HepG2 (cell line): ENCODE results near the gene IMPDH1. TPM values are rescaled to one million over a fixed set of nuclear protein-coding genes. Genes with fewer than 3 reads are reported as not detected.
A peak's percentile ranks its signal among the peaks of the same experiment; 100 is the strongest.

Experiments used
- ATAC-seq: fragments of 200-7000 bp; cut with Tn5 transposase; 3 replicates; pipeline ENCODE4 v1.9.1; 2020; ENCODE audit warnings: mild to moderate bottlenecking, moderate library complexity
- BruUV-seq: library from RNA; stranded (reverse); fragments of 400-500 nt; replicated peaks from 2 replicates; lab custom pipeline; 2021; lab: Mats Ljungman, UMichigan
- CTCF ChIA-PET: fragments of 300-600 bp; formaldehyde crosslinking; extraction: SDS; loops from one replicate; lab custom pipeline; 2021; ENCODE audit warnings: low total read pairs, inconsistent platforms, low intra/inter-chr PET ratio; lab: Yijun Ruan, JAX
- POLR2A ChIA-PET: fragments of 350-600 bp; sonication (Branson Sonifier 250); formaldehyde crosslinking; loops from one replicate; lab custom pipeline; 2020; ENCODE audit warnings: antibody characterized with exemption, inconsistent platforms; lab: Yijun Ruan, JAX
- DNase-seq: peaks from one replicate; pipeline ENCODE4 v3.0.0-alpha.2; 2015; ENCODE audit warnings: low spot score
- FAIRE-seq: peaks from 3 replicates; lab custom pipeline; 2011; peaks lifted over from hg19 to GRCh38; lab: Jason Lieb, UNC
- H2AFZ ChIP-seq: one replicate; pipeline ENCODE4 v1.6.1; 2011; ENCODE audit warnings: low read length, inconsistent platforms
- H3K27ac ChIP-seq: fragments of 300-600 bp; 3 replicates; pipeline ENCODE4 v1.8.0; 2011; ENCODE audit warnings: mixed run types, mild to moderate bottlenecking, mixed read lengths, low read length, inconsistent platforms; ENCODE audit not compliant: insufficient read depth; ENCODE audit errors: extremely low read length
- H3K27me3 ChIP-seq, 2 experiments: fragments of 200-600 bp in 1 of 2; 2 replicates in 1 of 2; 3 replicates in 1 of 2; pipeline versions ENCODE4 v1.6.0 to v1.8.0; 2011; ENCODE audit warnings: low read length in 2 of 2, mild to moderate bottlenecking in 2 of 2, moderate library complexity in 2 of 2, inconsistent platforms in 1 of 2; ENCODE audit not compliant: insufficient read depth in 2 of 2, control insufficient read depth in 1 of 2
- H3K36me3 ChIP-seq, 2 experiments: fragments of 200-600 bp in 1 of 2; replicated peaks in 1 of 2; 2 replicates in 1 of 2; 3 replicates in 1 of 2; pipeline versions ENCODE4 v1.5.1 to v1.8.0; 2011; ENCODE audit warnings: low read length in 2 of 2, inconsistent platforms in 1 of 2; ENCODE audit not compliant: insufficient read depth in 2 of 2, control insufficient read depth in 1 of 2
- H3K4me1 ChIP-seq: 2 replicates; pipeline ENCODE4 v1.5.1; 2012; ENCODE audit warnings: low read length, inconsistent platforms; ENCODE audit not compliant: insufficient read depth
- H3K4me2 ChIP-seq: 2 replicates; pipeline ENCODE4 v1.6.0; 2011; ENCODE audit warnings: low read depth, low read length, inconsistent platforms
- H3K4me3 ChIP-seq, 3 experiments: fragments of 200-600 bp in 1 of 3; sonication (generic), shearing (Covaris generic) in 1 of 3; replicated peaks in 1 of 3; 2 replicates each; pipeline ENCODE4 v1.5.1; 2011 to 2016; ENCODE audit warnings: low read length in 3 of 3, inconsistent platforms in 2 of 3, low read depth in 2 of 3, mild to moderate bottlenecking in 2 of 3, control low read depth in 1 of 3, mixed read lengths in 1 of 3; ENCODE audit not compliant: insufficient read depth in 1 of 3
- H3K79me2 ChIP-seq: one replicate; pipeline ENCODE4 v1.6.1; 2011; ENCODE audit warnings: low read length, inconsistent platforms; ENCODE audit not compliant: insufficient read depth
- H3K9ac ChIP-seq: 2 replicates; pipeline ENCODE4 v1.6.0; 2011; ENCODE audit warnings: mild to moderate bottlenecking, low read depth, low read length, inconsistent platforms; ENCODE audit not compliant: insufficient read depth
- H3K9me3 ChIP-seq: 2 replicates; pipeline ENCODE4 v1.5.1; 2012; ENCODE audit warnings: mild to moderate bottlenecking, low read length
- H4K20me1 ChIP-seq: 2 replicates; pipeline ENCODE4 v1.6.0; 2011; ENCODE audit warnings: inconsistent platforms, mild to moderate bottlenecking, low read length, moderate library complexity; ENCODE audit not compliant: insufficient read depth
- FOXK2 ChIP-seq: fragments of 450-650 bp; IDR thresholded peaks from 2 replicates; pipeline ENCODE4 v1.6.1; 2016
- GZF1 ChIP-seq: sonication (generic); formaldehyde crosslinking; IDR thresholded peaks from 2 replicates; pipeline ENCODE4 v1.5.1; 2020; ENCODE audit warnings: mild to moderate bottlenecking, missing genetic modification reagents
- MTA1 ChIP-seq: sonication (generic); formaldehyde crosslinking; IDR thresholded peaks from 2 replicates; pipeline ENCODE4 v1.4.0; 2020; ENCODE audit warnings: missing genetic modification reagents, mild to moderate bottlenecking, borderline replicate concordance
- MYNN ChIP-seq: sonication (generic); formaldehyde crosslinking; IDR thresholded peaks from 2 replicates; pipeline ENCODE4 v1.4.0; 2020; ENCODE audit warnings: mild to moderate bottlenecking, low read depth, missing genetic modification reagents
- TEAD3 ChIP-seq: optimal IDR thresholded peaks from 2 replicates; pipeline ENCODE3; 2016; ENCODE audit warnings: borderline replicate concordance
- ZNF12 ChIP-seq: sonication (generic); formaldehyde crosslinking; IDR thresholded peaks from 2 replicates; pipeline ENCODE4 v1.5.0; 2020; ENCODE audit warnings: missing genetic modification reagents
- ZNF138 ChIP-seq: sonication (generic); formaldehyde crosslinking; IDR thresholded peaks from 2 replicates; pipeline ENCODE4 v1.5.0; 2020; ENCODE audit warnings: mild to moderate bottlenecking, low read depth, missing genetic modification reagents
- WGBS: methylation state at CpG from one replicate; pipeline ENCODE4 v1.1.6; 2017; ENCODE audit warnings: low lambda C conversion rate; 5-methylcytosine and 5-hydroxymethylcytosine counted together
- in situ Hi-C: cut with HindIII; loops from 2 replicates; pipeline ENCODE4 v1.10.0; 2017; ENCODE audit warnings: low pct_unique_long_range_greater_than_20kb; ENCODE audit not compliant: extremely low pct_ligation_motif_present
- intact Hi-C: fragments of 100-400 bp; cut with micrococcal nuclease; formaldehyde crosslinking; loops from one replicate; pipeline ENCODE4 v1.10.0; 2022; ENCODE audit not compliant: unreplicated experiment
- polyA plus RNA-seq, 8 experiments: library from polyadenylated mRNA; depleted of rRNA in 3 of 8; stranded (reverse) in 7 of 8; unstranded in 1 of 8; fragments of >200 nt; fragmentation: Illumina TruSeq in 4 of 8; extraction: Trizol in 4 of 8; gene quantifications; 2 replicates each; pipeline versions ENCODE4 v1.2.1 to v1.2.3, GENCODE V29; 2011 to 2016; ENCODE audit warnings: low read depth in 4 of 8, missing spikeins in 1 of 8, mixed read lengths in 1 of 8; ENCODE audit not compliant: insufficient read depth in 1 of 8
- total RNA-seq, 5 experiments: library from RNA; depleted of rRNA; stranded (reverse); fragments of >200 nt; fragmentation: Illumina TruSeq; extraction: Trizol; gene quantifications; 2 replicates each; pipeline ENCODE4 v1.2.3, GENCODE V29; 2016; ENCODE audit warnings: low read depth in 1 of 5
- TF ChIP-seq, protein P1 (sequence below): sonication (generic); formaldehyde crosslinking; IDR thresholded peaks from 2 replicates; pipeline ENCODE4 v1.5.0; 2020; ENCODE audit warnings: mild to moderate bottlenecking, missing genetic modification reagents
- TF ChIP-seq, protein P2 (sequence below): sonication (generic); formaldehyde crosslinking; IDR thresholded peaks from 2 replicates; pipeline ENCODE4 v1.8.0; 2022; ENCODE audit warnings: missing genetic modification reagents, mild to moderate bottlenecking, borderline replicate concordance

IMPDH1 gene
- total and polyA plus RNA-seq, 2 of the 13 experiments (the other 11 are each of a cell fraction or from before 2014, with no cell fraction given), result 22.8 to 34.0 TPM

DNA sequence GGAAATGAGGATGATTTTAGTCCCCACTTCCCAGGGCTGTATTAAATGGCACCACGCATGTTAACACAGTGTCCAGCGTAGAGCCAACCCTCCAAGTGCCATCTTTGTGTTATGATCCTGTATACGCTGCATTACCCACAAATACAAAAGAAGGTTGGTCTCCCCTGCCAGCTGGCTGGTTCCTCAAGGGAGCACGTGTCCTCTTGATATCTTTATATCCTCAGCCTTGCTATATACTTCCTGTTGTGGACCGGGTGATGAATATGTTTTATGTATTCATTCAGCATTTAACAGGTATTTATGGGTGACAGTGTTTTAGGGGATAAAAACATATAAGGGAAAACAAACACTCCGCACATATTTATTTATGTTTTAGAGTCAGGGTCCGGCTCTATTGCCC, 25.1 kb downstream of the IMPDH1 start (continued):
- TF ChIP-seq, protein P1, sequence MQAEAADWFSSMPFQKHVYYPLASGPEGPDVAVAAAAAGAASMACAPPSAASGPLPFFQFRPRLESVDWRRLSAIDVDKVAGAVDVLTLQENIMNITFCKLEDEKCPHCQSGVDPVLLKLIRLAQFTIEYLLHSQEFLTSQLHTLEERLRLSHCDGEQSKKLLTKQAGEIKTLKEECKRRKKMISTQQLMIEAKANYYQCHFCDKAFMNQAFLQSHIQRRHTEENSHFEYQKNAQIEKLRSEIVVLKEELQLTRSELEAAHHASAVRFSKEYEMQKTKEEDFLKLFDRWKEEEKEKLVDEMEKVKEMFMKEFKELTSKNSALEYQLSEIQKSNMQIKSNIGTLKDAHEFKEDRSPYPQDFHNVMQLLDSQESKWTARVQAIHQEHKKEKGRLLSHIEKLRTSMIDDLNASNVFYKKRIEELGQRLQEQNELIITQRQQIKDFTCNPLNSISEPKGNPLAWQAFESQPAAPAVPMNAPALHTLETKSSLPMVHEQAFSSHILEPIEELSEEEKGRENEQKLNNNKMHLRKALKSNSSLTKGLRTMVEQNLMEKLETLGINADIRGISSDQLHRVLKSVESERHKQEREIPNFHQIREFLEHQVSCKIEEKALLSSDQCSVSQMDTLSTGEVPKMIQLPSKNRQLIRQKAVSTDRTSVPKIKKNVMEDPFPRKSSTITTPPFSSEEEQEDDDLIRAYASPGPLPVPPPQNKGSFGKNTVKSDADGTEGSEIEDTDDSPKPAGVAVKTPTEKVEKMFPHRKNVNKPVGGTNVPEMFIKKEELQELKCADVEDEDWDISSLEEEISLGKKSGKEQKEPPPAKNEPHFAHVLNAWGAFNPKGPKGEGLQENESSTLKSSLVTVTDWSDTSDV (CRISPR knock-in tag), result no peak
- no peak for TF ChIP-seq ZNF138
- no peak for TF ChIP-seq GZF1
- TF ChIP-seq MYNN (CRISPR knock-in tag), result no peak

- TF ChIP-seq, protein P2, sequence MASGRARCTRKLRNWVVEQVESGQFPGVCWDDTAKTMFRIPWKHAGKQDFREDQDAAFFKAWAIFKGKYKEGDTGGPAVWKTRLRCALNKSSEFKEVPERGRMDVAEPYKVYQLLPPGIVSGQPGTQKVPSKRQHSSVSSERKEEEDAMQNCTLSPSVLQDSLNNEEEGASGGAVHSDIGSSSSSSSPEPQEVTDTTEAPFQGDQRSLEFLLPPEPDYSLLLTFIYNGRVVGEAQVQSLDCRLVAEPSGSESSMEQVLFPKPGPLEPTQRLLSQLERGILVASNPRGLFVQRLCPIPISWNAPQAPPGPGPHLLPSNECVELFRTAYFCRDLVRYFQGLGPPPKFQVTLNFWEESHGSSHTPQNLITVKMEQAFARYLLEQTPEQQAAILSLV (CRISPR knock-in tag), result no peak
- TF ChIP-seq ZNF12 (CRISPR knock-in tag) (peak; percentile 46; the same call in 1 of the 2 replicates), MTA1 (no peak), FOXK2 (no peak), TEAD3 (no peak)
- H3K79me2 ChIP-seq, result no peaks in the 10 kb centered on the region
- H3K4me3 ChIP-seq, result no peak overlapping the region
- intact Hi-C loops, result no loop called here
- peaks cover 2 to 19% of the 10 kb centered on the region in 2 experiments; a peak in 3 of 5 replicates for H3K27me3 ChIP-seq
- ChIA-PET CTCF (no interaction called here), POLR2A (no interaction called here)
- H2AFZ ChIP-seq, result no peak overlapping the region
- H3K4me1 ChIP-seq, result peaks cover 21% of the 10 kb centered on the region; the same call in 1 of the 2 replicates
- no TSS peak for BruUV-seq
- DNase-seq (no peak), FAIRE-seq (no peak), ATAC-seq (no peak)
- H3K4me2 ChIP-seq, result no peak overlapping the region
- in situ Hi-C loops, result loop anchor here (5.0 kb wide), 1 partner anchor 36 kb away; no protein-coding TSS in a partner anchor
- H3K9me3 ChIP-seq, result no peaks in the 10 kb centered on the region
- WGBS, result 22% methylated on average over 3 of the region's 3 CpGs
- H3K9ac ChIP-seq, result no peak overlapping the region
- H3K36me3 ChIP-seq, result no peaks in the 10 kb centered on the region
- H3K27ac ChIP-seq, result no peak overlapping the region
- H4K20me1 ChIP-seq, result 0 out of 2 replicates have a peak, but pooled peaks cover 2% of the 10 kb centered on the region
Observed at GRCh38 chr7:128383776-128384175, 26.0 kb downstream of the IMPDH1 start.
